Measurements from ENCODE around the gene PTP4A1.

DNA sequence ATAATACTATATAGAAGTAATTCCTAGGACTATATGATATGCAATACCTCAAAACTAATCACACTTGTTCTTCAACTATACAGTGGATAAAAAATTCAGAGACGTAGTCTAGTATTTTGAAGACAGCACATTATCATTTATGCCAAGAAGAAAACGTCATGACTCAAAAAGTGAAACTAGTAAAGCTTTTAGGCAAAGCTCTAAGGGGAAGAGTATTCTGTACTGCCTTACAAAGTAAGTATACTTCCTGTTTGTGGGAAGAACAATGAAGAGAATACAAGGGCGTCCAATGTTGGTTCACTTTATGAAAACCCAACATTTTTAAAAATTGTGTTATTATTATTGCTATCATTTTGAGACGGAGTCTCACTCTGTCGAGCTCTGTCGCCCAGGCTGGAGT is 27.9 kb downstream of the PTP4A1 start:
- TF ChIP-seq, protein P1, sequence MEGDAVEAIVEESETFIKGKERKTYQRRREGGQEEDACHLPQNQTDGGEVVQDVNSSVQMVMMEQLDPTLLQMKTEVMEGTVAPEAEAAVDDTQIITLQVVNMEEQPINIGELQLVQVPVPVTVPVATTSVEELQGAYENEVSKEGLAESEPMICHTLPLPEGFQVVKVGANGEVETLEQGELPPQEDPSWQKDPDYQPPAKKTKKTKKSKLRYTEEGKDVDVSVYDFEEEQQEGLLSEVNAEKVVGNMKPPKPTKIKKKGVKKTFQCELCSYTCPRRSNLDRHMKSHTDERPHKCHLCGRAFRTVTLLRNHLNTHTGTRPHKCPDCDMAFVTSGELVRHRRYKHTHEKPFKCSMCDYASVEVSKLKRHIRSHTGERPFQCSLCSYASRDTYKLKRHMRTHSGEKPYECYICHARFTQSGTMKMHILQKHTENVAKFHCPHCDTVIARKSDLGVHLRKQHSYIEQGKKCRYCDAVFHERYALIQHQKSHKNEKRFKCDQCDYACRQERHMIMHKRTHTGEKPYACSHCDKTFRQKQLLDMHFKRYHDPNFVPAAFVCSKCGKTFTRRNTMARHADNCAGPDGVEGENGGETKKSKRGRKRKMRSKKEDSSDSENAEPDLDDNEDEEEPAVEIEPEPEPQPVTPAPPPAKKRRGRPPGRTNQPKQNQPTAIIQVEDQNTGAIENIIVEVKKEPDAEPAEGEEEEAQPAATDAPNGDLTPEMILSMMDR (conservative IDR thresholded peaks at IDR 0.05; ENCODE audit: low read depth, low read length) = no peak
- TF ChIP-seq POLR2A (IDR thresholded peaks at IDR 0.05; ENCODE audit: low read depth, low read length) (no peak), MAFK (IDR thresholded peaks at IDR 0.05; ENCODE audit: low read depth, low read length) (no peak)
